Activated CD4-positive, alpha-beta T cell treated with anti-CD3 and anti-CD28 coated beads, Interleukin-2, amount 10 ng/mL, durations not matched to agents 7 days and 5 days (primary cell): ENCODE data around the gene NBDY. TPM values are rescaled to one million over a fixed set of nuclear protein-coding genes. Genes with fewer than 3 reads are reported as not detected.

ENCODE experiments used
- CTCF ChIA-PET: fragments of 350-600 bp; sonication (Branson Sonifier 250); formaldehyde crosslinking; loops from one replicate; lab custom pipeline; 2021; ENCODE audit warnings: antibody characterized with exemption; lab: Charles Lee
- POLR2A ChIA-PET: fragments of 350-600 bp; sonication (Branson Sonifier 250); formaldehyde crosslinking; loops from one replicate; lab custom pipeline; 2021; ENCODE audit warnings: antibody characterized with exemption; lab: Charles Lee
- DNase-seq: peaks from one replicate; pipeline ENCODE4 v3.0.0-alpha.2; 2020
- H3K27ac Mint-ChIP-seq: one replicate; pipeline ENCODE4 v1.8.0; 2021; ENCODE audit warnings: mild to moderate bottlenecking, moderate library complexity, mixed read lengths
- H3K27me3 Mint-ChIP-seq: one replicate; pipeline ENCODE4 v1.8.0; 2021; ENCODE audit warnings: mixed read lengths
- H3K36me3 Mint-ChIP-seq: one replicate; pipeline ENCODE4 v1.8.0; 2021; ENCODE audit warnings: low read depth, mixed read lengths
- H3K4me1 Mint-ChIP-seq: one replicate; pipeline ENCODE4 v1.8.0; 2021; ENCODE audit warnings: mixed read lengths
- H3K4me3 Mint-ChIP-seq: one replicate; pipeline ENCODE4 v1.8.0; 2021; ENCODE audit warnings: mild to moderate bottlenecking, moderate library complexity, mixed read lengths
- H3K9me3 Mint-ChIP-seq: one replicate; pipeline ENCODE4 v1.8.0; 2021; ENCODE audit warnings: mixed read lengths
- total RNA-seq, 2 experiments: library from RNA; stranded (reverse); gene quantifications; one replicate each; pipeline ENCODE4 v1.2.3, GENCODE V29; 2021

The NBDY gene
- total RNA-seq, 2 experiments from 2014 or later: 41.1 to 44.2 TPM

GRCh38 chrX:56783450-56783831 is 54.4 kb downstream of the NBDY start:
- no peaks in the 10 kb centered on the region for H3K27me3 Mint-ChIP-seq
- peaks cover 11% of the 10 kb centered on the region for H3K36me3 Mint-ChIP-seq
- peaks cover 49% of the 10 kb centered on the region for H3K4me1 Mint-ChIP-seq
- no peak overlapping the region for H3K4me3 Mint-ChIP-seq
- POLR2A ChIA-PET: no interaction called here
- no peaks in the 10 kb centered on the region for H3K9me3 Mint-ChIP-seq
- no peak overlapping the region for H3K27ac Mint-ChIP-seq
- DNase-seq: no peak
- CTCF ChIA-PET: interaction anchor here (0.6 to 0.8 kb wide), 6 partner anchors 9 to 684 kb away, joined by 3 to 6 read pairs (median 4); no protein-coding TSS in a partner anchor

GRCh38 chrX:56783996-56784620 is 55.1 kb downstream of the NBDY start:
- no peaks in the 10 kb centered on the region for H3K9me3 Mint-ChIP-seq
- no peaks in the 10 kb centered on the region for H3K27me3 Mint-ChIP-seq
- H3K4me1 Mint-ChIP-seq: peaks cover 53% of the 10 kb centered on the region
- H3K4me3 Mint-ChIP-seq: no peak overlapping the region
- DNase-seq: no peak
- ChIA-PET CTCF (no interaction called here), POLR2A (no interaction called here)
- peaks cover 13% of the 10 kb centered on the region for H3K36me3 Mint-ChIP-seq
- no peak overlapping the region for H3K27ac Mint-ChIP-seq

- Mint-ChIP-seq H3K4me1 (peaks cover 56% of the 10 kb centered on the region), H3K36me3 (peaks cover 13% of the 10 kb centered on the region), H3K27ac (no peak overlapping the region), H3K27me3 (no peaks in the 10 kb centered on the region), H3K4me3 (no peak overlapping the region), H3K9me3 (no peaks in the 10 kb centered on the region)
- ChIA-PET CTCF (no interaction called here), POLR2A (no interaction called here)
- DNase-seq: no peak
Measured at GRCh38 chrX:56784666-56785065, 55.6 kb downstream of the NBDY start.

- peaks cover 58% of the 10 kb centered on the region for H3K4me1 Mint-ChIP-seq
- no peaks in the 10 kb centered on the region for H3K9me3 Mint-ChIP-seq
- H3K27me3 Mint-ChIP-seq: no peaks in the 10 kb centered on the region
- DNase-seq: no peak
- POLR2A ChIA-PET: no interaction called here
- CTCF ChIA-PET: interaction anchor here (0.6 kb wide), 1 partner anchor 25 kb away, joined by 3 read pairs; no protein-coding TSS in a partner anchor
- H3K27ac Mint-ChIP-seq: no peak overlapping the region
- H3K4me3 Mint-ChIP-seq: no peak overlapping the region
- H3K36me3 Mint-ChIP-seq: peaks cover 13% of the 10 kb centered on the region
Measured at GRCh38 chrX:56785442-56785841, 56.4 kb downstream of the NBDY start.

GRCh38 chrX:56786889-56787733 is 58.1 kb downstream of the NBDY start:
- peak overlapping the region; percentile 86 for H3K27ac Mint-ChIP-seq
- CTCF ChIA-PET: interaction anchor here (1.4 to 2.2 kb wide), 2 partner anchors 16 to 23 kb away, joined by 9 to 10 read pairs; no protein-coding TSS in a partner anchor
- H3K4me1 Mint-ChIP-seq: peaks cover 53% of the 10 kb centered on the region
- POLR2A ChIA-PET: interaction anchor here (0.6 kb wide), 1 partner anchor 22 kb away, joined by 3 read pairs; no protein-coding TSS in a partner anchor
- H3K9me3 Mint-ChIP-seq: no peaks in the 10 kb centered on the region
- peaks cover 13% of the 10 kb centered on the region for H3K36me3 Mint-ChIP-seq
- no peak overlapping the region for H3K4me3 Mint-ChIP-seq
- DNase-seq: no peak
- H3K27me3 Mint-ChIP-seq: no peaks in the 10 kb centered on the region

GRCh38 chrX:56787734-56788152 is 58.7 kb downstream of the NBDY start:
- H3K36me3 Mint-ChIP-seq: peaks cover 13% of the 10 kb centered on the region
- CTCF ChIA-PET: interaction anchor here (0.6 to 2.2 kb wide), 7 partner anchors 11 to 665 kb away, joined by 3 to 10 read pairs (median 4); no protein-coding TSS in a partner anchor

GRCh38 chrX:56788229-56788628 is 59.2 kb downstream of the NBDY start:
- no peak overlapping the region for H3K4me3 Mint-ChIP-seq
- no peaks in the 10 kb centered on the region for H3K27me3 Mint-ChIP-seq
- CTCF ChIA-PET: interaction anchor here (0.6 to 2.2 kb wide), 8 partner anchors 11 to 665 kb away, joined by 3 to 10 read pairs (median 4); no protein-coding TSS in a partner anchor
- H3K27ac Mint-ChIP-seq: peak overlapping the region; percentile 72
- H3K36me3 Mint-ChIP-seq: peaks cover 13% of the 10 kb centered on the region
- peaks cover 50% of the 10 kb centered on the region for H3K4me1 Mint-ChIP-seq
- no peaks in the 10 kb centered on the region for H3K9me3 Mint-ChIP-seq
- POLR2A ChIA-PET: no interaction called here
- DNase-seq: peak; percentile 28

More at GRCh38 chrX:56787734-56788152, 58.7 kb downstream of the NBDY start:
- H3K9me3 Mint-ChIP-seq: no peaks in the 10 kb centered on the region
- POLR2A ChIA-PET: no interaction called here
- H3K27ac Mint-ChIP-seq: no peak overlapping the region
- peaks cover 52% of the 10 kb centered on the region for H3K4me1 Mint-ChIP-seq
- no peak overlapping the region for H3K4me3 Mint-ChIP-seq
- DNase-seq: no peak
- H3K27me3 Mint-ChIP-seq: no peaks in the 10 kb centered on the region

GRCh38 chrX:56788717-56789122 is 59.7 kb downstream of the NBDY start:
- peaks cover 53% of the 10 kb centered on the region for H3K4me1 Mint-ChIP-seq
- peak; percentile 78 for DNase-seq
- H3K36me3 Mint-ChIP-seq: peaks cover 13% of the 10 kb centered on the region
- no peaks in the 10 kb centered on the region for H3K9me3 Mint-ChIP-seq
- ChIA-PET POLR2A (no interaction called here), CTCF (interaction anchor here (0.6 to 2.2 kb wide), 8 partner anchors 10 to 664 kb away, joined by 3 to 10 read pairs (median 4); no protein-coding TSS in a partner anchor)
- H3K27me3 Mint-ChIP-seq: no peaks in the 10 kb centered on the region
- H3K27ac Mint-ChIP-seq: peak overlapping the region; percentile 78
- H3K4me3 Mint-ChIP-seq: no peak overlapping the region

- H3K27me3 Mint-ChIP-seq: no peaks in the 10 kb centered on the region
- H3K9me3 Mint-ChIP-seq: no peaks in the 10 kb centered on the region
- H3K36me3 Mint-ChIP-seq: peaks cover 13% of the 10 kb centered on the region
- ChIA-PET CTCF (interaction anchor here (1.3 kb wide), 1 partner anchor 189 kb away, joined by 5 read pairs; no protein-coding TSS in a partner anchor), POLR2A (no interaction called here)
- peak overlapping the region; percentile 41 for H3K27ac Mint-ChIP-seq
- peaks cover 59% of the 10 kb centered on the region for H3K4me1 Mint-ChIP-seq
- H3K4me3 Mint-ChIP-seq: no peak overlapping the region
- DNase-seq: no peak
Measured at GRCh38 chrX:56789518-56790070, 60.6 kb downstream of the NBDY start.

GRCh38 chrX:56790778-56791177 is 61.7 kb downstream of the NBDY start:
- DNase-seq: no peak
- H3K9me3 Mint-ChIP-seq: no peaks in the 10 kb centered on the region
- peaks cover 57% of the 10 kb centered on the region for H3K4me1 Mint-ChIP-seq
- H3K27ac Mint-ChIP-seq: no peak overlapping the region
- POLR2A ChIA-PET: no interaction called here
- H3K4me3 Mint-ChIP-seq: no peak overlapping the region
- peaks cover 13% of the 10 kb centered on the region for H3K36me3 Mint-ChIP-seq
- no peaks in the 10 kb centered on the region for H3K27me3 Mint-ChIP-seq
- CTCF ChIA-PET: interaction anchor here (1.3 kb wide), 1 partner anchor 187 kb away, joined by 5 read pairs; no protein-coding TSS in a partner anchor

GRCh38 chrX:56791456-56791855 is 62.4 kb downstream of the NBDY start:
- H3K9me3 Mint-ChIP-seq: no peaks in the 10 kb centered on the region
- ChIA-PET POLR2A (no interaction called here), CTCF (no interaction called here)
- H3K4me3 Mint-ChIP-seq: no peak overlapping the region
- peaks cover 13% of the 10 kb centered on the region for H3K36me3 Mint-ChIP-seq
- H3K27ac Mint-ChIP-seq: no peak overlapping the region
- H3K4me1 Mint-ChIP-seq: peaks cover 52% of the 10 kb centered on the region
- no peak for DNase-seq
- H3K27me3 Mint-ChIP-seq: no peaks in the 10 kb centered on the region

- DNase-seq: no peak
- Mint-ChIP-seq H3K4me1 (peaks cover 52% of the 10 kb centered on the region), H3K9me3 (no peaks in the 10 kb centered on the region), H3K36me3 (peaks cover 6% of the 10 kb centered on the region), H3K27me3 (no peaks in the 10 kb centered on the region), H3K27ac (peak overlapping the region; percentile 57), H3K4me3 (no peak overlapping the region)
- ChIA-PET POLR2A (no interaction called here), CTCF (interaction anchor here (1.2 kb wide), 1 partner anchor 9 kb away, joined by 4 read pairs; no protein-coding TSS in a partner anchor)
Measured at GRCh38 chrX:56792270-56793111, 63.4 kb downstream of the NBDY start.
